T-cell (primary cell): Measurements from ENCODE around the gene CCDC91. TPM values are rescaled to one million over a fixed set of nuclear protein-coding genes. Genes with fewer than 3 reads are reported as not detected.
"Not testable (repeated sequence)": the region's sequence is repeated elsewhere in the genome, so short reads cannot be mapped to it uniquely, and the experiment has no call there.

Source experiments
- ATAC-seq, 4 experiments: fragments of 200-7000 bp in 3 of 4; fragments of 150-1000 bp in 1 of 4; cut with Tn5 transposase; replicated peaks in 1 of 4; 1 replicate in 3 of 4; 2 replicates in 1 of 4; pipeline ENCODE4 v1.10.0; 2021; ENCODE audit warnings: moderate library complexity in 3 of 4, mild to moderate bottlenecking in 2 of 4, moderate number of reproducible peaks in 1 of 4
- CTCF ChIA-PET, 2 donors: fragments of 300-600 bp; sonication (Branson Sonifier 250); formaldehyde crosslinking; loops; one replicate each; lab custom pipeline; 2022; ENCODE audit warnings: antibody characterized with exemption in 2 of 2; lab: Charles Lee
- POLR2A ChIA-PET, 2 donors: fragments of 300-600 bp; sonication (Branson Sonifier 250); formaldehyde crosslinking; loops; one replicate each; lab custom pipeline; 2022; ENCODE audit warnings: antibody characterized with exemption in 2 of 2; lab: Charles Lee
- DNase-seq, 35 experiments: peaks; one replicate each; pipeline versions ENCODE4 v3.0.0 to v3.0.0-alpha.2; 2013 to 2023
- H3K27ac ChIP-seq: one replicate; pipeline ENCODE4 v1.5.1; 2013; ENCODE audit warnings: low read length
- H3K27me3 ChIP-seq, 2 experiments: replicated peaks in 1 of 2; 1 replicate in 1 of 2; 2 replicates in 1 of 2; pipeline versions ENCODE4 v1.6.1 to v1.7.0; 2013; ENCODE audit warnings: low read length in 1 of 2, mixed read lengths in 1 of 2; ENCODE audit not compliant: control insufficient read depth in 2 of 2, insufficient read depth in 2 of 2; ENCODE audit errors: extremely low read depth in 1 of 2
- H3K36me3 ChIP-seq, 2 donors: 1 replicate in 1 of 2; 2 replicates in 1 of 2; pipeline versions ENCODE4 v1.6.1 to v1.7.0; 2013; ENCODE audit warnings: low read length in 1 of 2; ENCODE audit not compliant: control insufficient read depth in 2 of 2, insufficient read depth in 1 of 2; ENCODE audit errors: extremely low read depth in 1 of 2
- H3K4me1 ChIP-seq, 2 experiments: 1 replicate in 1 of 2; 2 replicates in 1 of 2; pipeline versions ENCODE4 v1.6.1 to v1.7.0; 2013; ENCODE audit warnings: low read length in 2 of 2, mixed read lengths in 1 of 2; ENCODE audit not compliant: insufficient read depth in 2 of 2, control insufficient read depth in 1 of 2; ENCODE audit errors: extremely low read depth in 1 of 2
- H3K4me3 ChIP-seq, 2 donors: 1 replicate in 1 of 2; 2 replicates in 1 of 2; pipeline versions ENCODE4 v1.5.1 to v1.7.0; 2013; ENCODE audit warnings: mild to moderate bottlenecking in 2 of 2, low read length in 1 of 2, moderate library complexity in 1 of 2; ENCODE audit not compliant: control insufficient read depth in 1 of 2; ENCODE audit errors: extremely low read depth in 1 of 2
- H3K9me3 ChIP-seq: 2 replicates; pipeline ENCODE4 v1.7.0; 2013
- H3K27ac Mint-ChIP-seq, 2 donors: one replicate each; pipeline ENCODE4 v1.8.0; 2020 to 2021; ENCODE audit warnings: mild to moderate bottlenecking in 2 of 2, mixed read lengths in 2 of 2
- H3K27me3 Mint-ChIP-seq, 2 donors: one replicate each; pipeline ENCODE4 v1.8.0; 2021 to 2022; ENCODE audit warnings: mixed read lengths in 2 of 2
- H3K36me3 Mint-ChIP-seq: one replicate; pipeline ENCODE4 v1.8.0; 2021; ENCODE audit warnings: mixed read lengths
- H3K4me1 Mint-ChIP-seq, 3 donors: one replicate each; pipeline ENCODE4 v1.8.0; 2020 to 2022; ENCODE audit warnings: mixed read lengths in 3 of 3, mild to moderate bottlenecking in 1 of 3
- H3K4me3 Mint-ChIP-seq, 3 donors: one replicate each; pipeline ENCODE4 v1.8.0; 2020 to 2022; ENCODE audit warnings: mild to moderate bottlenecking in 3 of 3, mixed read lengths in 3 of 3, moderate library complexity in 3 of 3
- H3K9me3 Mint-ChIP-seq, 3 donors: one replicate each; pipeline ENCODE4 v1.8.0; 2020 to 2022; ENCODE audit warnings: mixed read lengths in 3 of 3
- WGBS: methylation state at CpG from one replicate; pipeline ENCODE4 v1.1.5; 2013; ENCODE audit warnings: missing lambda C conversion rate; ENCODE audit not compliant: insufficient coverage; 5-methylcytosine and 5-hydroxymethylcytosine counted together
- total RNA-seq, 35 experiments: library from RNA in 6 of 35; stranded (reverse) in 6 of 35; fragments of 120-200 nt in 1 of 35; gene quantifications; one replicate each; pipeline versions ENCODE4 v1.2.1 to v1.2.4 and lab custom pipeline; 2013 to 2026

The CCDC91 gene
- total RNA-seq, 5 donors from 2014 or later (not counting 1 experiment from before 2014, with no cell fraction given): 65.7 to 73.0 (median 68.7) TPM

- H3K4me3 ChIP-seq, H3K36me3 ChIP-seq, H3K4me3 Mint-ChIP-seq, H3K4me1 Mint-ChIP-seq, H3K4me1 ChIP-seq, POLR2A ChIA-PET, H3K27me3 Mint-ChIP-seq, CTCF ChIA-PET, H3K27ac ChIP-seq, ATAC-seq, H3K27me3 ChIP-seq, DNase-seq, H3K9me3 ChIP-seq, H3K27ac Mint-ChIP-seq: not testable (repeated sequence)
- WGBS: 95% methylated on average over 7 of the region's 9 CpGs
- H3K9me3 Mint-ChIP-seq: peaks cover 4 to 12% (median 5%) of the 10 kb centered on the region in 3 donors
- peaks cover 69% of the 10 kb centered on the region for H3K36me3 Mint-ChIP-seq
Measured at GRCh38 chr12:28471762-28472161, 281.5 kb downstream of the CCDC91 start.

- H3K4me1 Mint-ChIP-seq, POLR2A ChIA-PET, H3K9me3 ChIP-seq, DNase-seq, H3K27me3 ChIP-seq, H3K4me3 ChIP-seq, H3K36me3 ChIP-seq, H3K4me3 Mint-ChIP-seq, ATAC-seq, H3K27me3 Mint-ChIP-seq, H3K4me1 ChIP-seq, H3K27ac Mint-ChIP-seq, H3K9me3 Mint-ChIP-seq, H3K27ac ChIP-seq, CTCF ChIA-PET: not testable (repeated sequence)
- peaks cover 57% of the 10 kb centered on the region for H3K36me3 Mint-ChIP-seq
- WGBS: 100% methylated on average over 1 of the region's 3 CpGs
Measured at GRCh38 chr12:28476206-28476605, 285.9 kb downstream of the CCDC91 start.

- H3K9me3 ChIP-seq, H3K4me3 ChIP-seq, H3K27me3 Mint-ChIP-seq, H3K4me1 ChIP-seq, H3K27ac ChIP-seq, CTCF ChIA-PET, H3K4me3 Mint-ChIP-seq, DNase-seq, POLR2A ChIA-PET, ATAC-seq, H3K4me1 Mint-ChIP-seq, H3K36me3 ChIP-seq, H3K9me3 Mint-ChIP-seq, H3K27ac Mint-ChIP-seq, H3K27me3 ChIP-seq: not testable (repeated sequence)
- no CpG with 5 or more reads among the region's 1 CpG for WGBS
- H3K36me3 Mint-ChIP-seq: peaks cover 46% of the 10 kb centered on the region
Measured at GRCh38 chr12:28479097-28479496, 288.8 kb downstream of the CCDC91 start.

GRCh38 chr12:28479683-28480082 is 289.4 kb downstream of the CCDC91 start:
- POLR2A ChIA-PET: interaction anchor here in 1 of 2 donors (0.6 kb wide), 1 partner anchor 1159 kb away, joined by 5 read pairs; no protein-coding TSS in a partner anchor

GRCh38 chr12:28484156-28484555 is 293.9 kb downstream of the CCDC91 start:
- ATAC-seq (no peak), DNase-seq (no peak)
- H3K9me3 ChIP-seq: no peaks in the 10 kb centered on the region
- no peak overlapping the region for H3K27ac ChIP-seq
- whole genome bisulfite sequencing: no CpG with 5 or more reads among the region's 1 CpG
- no peak overlapping the region for H3K4me3 Mint-ChIP-seq
- H3K4me1 Mint-ChIP-seq: no peaks in the 10 kb centered on the region
- H3K9me3 Mint-ChIP-seq: no peaks in the 10 kb centered on the region
- H3K36me3 ChIP-seq: no peaks in the 10 kb centered on the region
- H3K27me3 Mint-ChIP-seq: no peaks in the 10 kb centered on the region
- POLR2A ChIA-PET: no interaction called here
- H3K27me3 ChIP-seq: no peaks in the 10 kb centered on the region
- H3K36me3 Mint-ChIP-seq: peaks cover 25% of the 10 kb centered on the region
- CTCF ChIA-PET: no interaction called here
- H3K4me3 ChIP-seq: no peak overlapping the region
- H3K4me1 ChIP-seq: no peaks in the 10 kb centered on the region
- no peak overlapping the region for H3K27ac Mint-ChIP-seq

More at GRCh38 chr12:28479683-28480082, 289.4 kb downstream of the CCDC91 start:
- CTCF ChIA-PET: no interaction called here
- Histone ChIP-seq H3K9me3 (no peaks in the 10 kb centered on the region), H3K36me3 (no peaks in the 10 kb centered on the region), H3K4me1 (no peaks in the 10 kb centered on the region), H3K4me3 (no peak overlapping the region), H3K27me3 (no peaks in the 10 kb centered on the region), H3K27ac (no peak overlapping the region)
- peaks cover 0 to 10% (median 4%) of the 10 kb centered on the region in 3 donors for H3K9me3 Mint-ChIP-seq
- no peaks in the 10 kb centered on the region for H3K4me1 Mint-ChIP-seq
- H3K27ac Mint-ChIP-seq: no peak overlapping the region
- no peak for ATAC-seq
- DNase-seq: no peak
- H3K36me3 Mint-ChIP-seq: peaks cover 46% of the 10 kb centered on the region
- no peak overlapping the region for H3K4me3 Mint-ChIP-seq
- 90% methylated on average over 1 of the region's 1 CpG for WGBS
- no peaks in the 10 kb centered on the region for H3K27me3 Mint-ChIP-seq

GRCh38 chr12:28486521-28486920 is 296.3 kb downstream of the CCDC91 start:
- Histone ChIP-seq H3K9me3 (no peaks in the 10 kb centered on the region), H3K27me3 (no peaks in the 10 kb centered on the region), H3K4me1 (no peaks in the 10 kb centered on the region), H3K27ac (no peak overlapping the region), H3K36me3 (no peaks in the 10 kb centered on the region), H3K4me3 (no peak overlapping the region)
- no CpG with 5 or more reads among the region's 1 CpG for WGBS
- Mint-ChIP-seq H3K27me3 (no peaks in the 10 kb centered on the region), H3K36me3 (peaks cover 40% of the 10 kb centered on the region), H3K9me3 (no peaks in the 10 kb centered on the region), H3K4me3 (no peak overlapping the region), H3K4me1 (no peaks in the 10 kb centered on the region), H3K27ac (no peak overlapping the region)
- no peak for DNase-seq
- ChIA-PET POLR2A (no interaction called here), CTCF (no interaction called here)
- ATAC-seq: no peak

- Histone ChIP-seq H3K4me3 (no peak overlapping the region), H3K36me3 (no peaks in the 10 kb centered on the region), H3K9me3 (no peaks in the 10 kb centered on the region), H3K27me3 (no peaks in the 10 kb centered on the region), H3K4me1 (no peaks in the 10 kb centered on the region), H3K27ac (no peak overlapping the region)
- H3K4me3 Mint-ChIP-seq: no peak overlapping the region
- no peak for ATAC-seq
- ChIA-PET POLR2A (no interaction called here), CTCF (no interaction called here)
- no peaks in the 10 kb centered on the region for H3K4me1 Mint-ChIP-seq
- H3K27ac Mint-ChIP-seq: no peak overlapping the region
- no peak for DNase-seq
- no CpG with 5 or more reads among the region's 2 CpGs for WGBS
- peaks cover 40% of the 10 kb centered on the region for H3K36me3 Mint-ChIP-seq
- H3K9me3 Mint-ChIP-seq: no peaks in the 10 kb centered on the region
- no peaks in the 10 kb centered on the region for H3K27me3 Mint-ChIP-seq
Measured at GRCh38 chr12:28489246-28489645, 299.0 kb downstream of the CCDC91 start.
